Right lobe of liver (tissue), 4 donors: ENCODE results near the gene SLC7A10.

Experiments used
- POLR2A ChIP-seq: fragments of 450-650 bp; IDR thresholded peaks from one replicate; pipeline ENCODE4 v1.6.1; 2017; ENCODE audit warnings: antibody characterized with exemption, mild to moderate bottlenecking
- TF ChIP-seq, protein P1 (sequence below), 4 donors: fragments of 200-600 bp in 3 of 4; fragments of 450-650 bp in 1 of 4; IDR thresholded peaks; one replicate each; pipeline versions ENCODE4 v1.5.1 to v1.8.0; 2016 to 2022; ENCODE audit warnings: antibody characterized with exemption in 4 of 4, mild to moderate bottlenecking in 2 of 4
- donor health status: DM: no; HTN: no; CAD: no.
- donor health status: DM: no; HTN: no; CAD: no.
- donor health status: DM: no; HTN: yes; CAD: no.

DNA sequence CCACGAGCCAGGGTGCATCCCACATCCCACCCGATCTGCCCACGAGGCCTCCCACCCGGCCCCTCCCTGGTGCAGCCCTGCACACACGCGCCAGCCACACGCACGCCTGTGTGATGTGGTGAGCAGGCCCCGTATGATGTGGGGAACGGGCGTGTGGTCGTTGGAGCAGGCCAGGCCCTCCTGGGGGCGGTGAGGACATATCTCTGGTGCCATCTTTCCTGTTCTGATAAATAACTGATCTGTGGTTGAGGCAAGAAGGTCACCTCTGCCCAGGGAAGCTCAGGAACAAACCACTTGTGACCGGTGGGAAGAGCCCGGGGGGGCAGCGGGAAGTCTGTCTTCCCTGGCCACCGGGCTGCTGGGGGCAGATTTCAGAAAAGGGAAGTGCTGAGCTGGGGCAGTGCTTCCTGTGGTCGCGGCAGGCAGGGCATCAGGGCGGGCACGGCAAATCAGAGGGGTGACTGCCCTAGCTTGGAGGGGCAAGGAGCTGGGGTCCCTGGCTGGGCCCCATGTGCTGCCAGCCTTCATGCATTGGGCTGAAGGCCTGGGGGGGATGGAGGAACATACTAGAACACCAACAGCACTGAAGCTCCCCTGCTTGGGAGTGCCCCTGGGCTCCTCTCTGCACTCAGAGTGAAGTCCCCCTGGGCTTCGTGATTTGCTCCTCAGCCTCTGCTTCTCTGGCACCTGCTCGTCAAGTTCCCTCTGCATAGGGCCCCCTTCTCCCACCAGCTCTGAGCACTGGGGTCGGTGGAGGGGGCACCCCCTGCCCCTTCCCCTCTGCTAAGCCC, 35.2 kb upstream of the SLC7A10 start:
- TF ChIP-seq, protein P1, sequence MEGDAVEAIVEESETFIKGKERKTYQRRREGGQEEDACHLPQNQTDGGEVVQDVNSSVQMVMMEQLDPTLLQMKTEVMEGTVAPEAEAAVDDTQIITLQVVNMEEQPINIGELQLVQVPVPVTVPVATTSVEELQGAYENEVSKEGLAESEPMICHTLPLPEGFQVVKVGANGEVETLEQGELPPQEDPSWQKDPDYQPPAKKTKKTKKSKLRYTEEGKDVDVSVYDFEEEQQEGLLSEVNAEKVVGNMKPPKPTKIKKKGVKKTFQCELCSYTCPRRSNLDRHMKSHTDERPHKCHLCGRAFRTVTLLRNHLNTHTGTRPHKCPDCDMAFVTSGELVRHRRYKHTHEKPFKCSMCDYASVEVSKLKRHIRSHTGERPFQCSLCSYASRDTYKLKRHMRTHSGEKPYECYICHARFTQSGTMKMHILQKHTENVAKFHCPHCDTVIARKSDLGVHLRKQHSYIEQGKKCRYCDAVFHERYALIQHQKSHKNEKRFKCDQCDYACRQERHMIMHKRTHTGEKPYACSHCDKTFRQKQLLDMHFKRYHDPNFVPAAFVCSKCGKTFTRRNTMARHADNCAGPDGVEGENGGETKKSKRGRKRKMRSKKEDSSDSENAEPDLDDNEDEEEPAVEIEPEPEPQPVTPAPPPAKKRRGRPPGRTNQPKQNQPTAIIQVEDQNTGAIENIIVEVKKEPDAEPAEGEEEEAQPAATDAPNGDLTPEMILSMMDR (IDR thresholded peaks at IDR 0.05): no peak
- TF ChIP-seq POLR2A: no peak
